K562 (cell line): Measurements from ENCODE around the gene CYSRT1. TPM values are rescaled to one million over a fixed set of nuclear protein-coding genes. Genes with fewer than 3 reads are reported as not detected.
A peak's percentile ranks its signal among the peaks of the same experiment; 100 is the strongest.

Experiments
- ATF7 ChIP-seq: fragments of 450-650 bp; IDR thresholded peaks from 2 replicates; pipeline ENCODE4 v1.7.1; 2014; ENCODE audit warnings: mild to moderate bottlenecking, moderate library complexity
- ETS2 ChIP-seq: IDR thresholded peaks from 2 replicates; pipeline ENCODE4 v1.6.1; 2016; ENCODE audit warnings: borderline replicate concordance, missing genetic modification characterization, mild to moderate bottlenecking, moderate library complexity, missing compliant biosample characterization; ENCODE audit not compliant: poor library complexity, severe bottlenecking
- OTX1 ChIP-seq: fragments of 450-650 bp; formaldehyde crosslinking; IDR thresholded peaks from 2 replicates; pipeline ENCODE4 v1.4.0; 2022; ENCODE audit warnings: mild to moderate bottlenecking
- SOX6 ChIP-seq: fragments of 450-650 bp; IDR thresholded peaks from 2 replicates; pipeline ENCODE4 v1.6.1; 2014; ENCODE audit warnings: mild to moderate bottlenecking
- SRF ChIP-seq, 2 experiments: fragments of 250-450, 450-650 bp in 1 of 2; sonication (Bioruptor Pico) in 1 of 2; sonication (generic) in 1 of 2; formaldehyde crosslinking; IDR thresholded peaks; 2 replicates each; pipeline versions ENCODE4 v1.5.0 to v1.5.1; 2020 to 2022; ENCODE audit warnings: mild to moderate bottlenecking in 1 of 2, missing genetic modification reagents in 1 of 2
- polyA plus RNA-seq, 8 experiments: library from polyadenylated mRNA; depleted of rRNA in 4 of 8; stranded (reverse) in 5 of 8; unstranded in 3 of 8; fragments of >200 nt; fragmentation: Nextera tagmentation in 2 of 8; fragmentation: Illumina TruSeq in 1 of 8; extraction: Ambion mirVana in 2 of 8; extraction: Trizol in 1 of 8; gene quantifications; 2 replicates each; pipeline versions ENCODE4 v1.2.1 to v1.2.3, GENCODE V29; 2011 to 2014; ENCODE audit warnings: inconsistent platforms in 1 of 8, missing spikeins in 1 of 8
- total RNA-seq, 7 experiments: library from RNA; depleted of rRNA in 6 of 7; stranded (reverse); fragments of >200 nt in 6 of 7; fragmentation: Illumina TruSeq in 2 of 7; extraction: Trizol in 2 of 7; gene quantifications; 2 replicates each; pipeline versions ENCODE4 v1.2.1 to v1.2.3, GENCODE V29; 2011 to 2021; ENCODE audit warnings: low replicate concordance in 1 of 7
- TF ChIP-seq, protein P1 (sequence below): fragments of 150-350 bp; IDR thresholded peaks from 2 replicates; pipeline ENCODE4 v1.6.1; 2014; ENCODE audit warnings: low read depth, mild to moderate bottlenecking, low read length, borderline replicate concordance

CYSRT1 gene
- total and polyA plus RNA-seq, 9 of the 15 experiments (the other 6 are each of a cell fraction or from before 2014, with no cell fraction given), result 0.04 to 1.4 (median 0.42) TPM; not detected in 3

DNA sequence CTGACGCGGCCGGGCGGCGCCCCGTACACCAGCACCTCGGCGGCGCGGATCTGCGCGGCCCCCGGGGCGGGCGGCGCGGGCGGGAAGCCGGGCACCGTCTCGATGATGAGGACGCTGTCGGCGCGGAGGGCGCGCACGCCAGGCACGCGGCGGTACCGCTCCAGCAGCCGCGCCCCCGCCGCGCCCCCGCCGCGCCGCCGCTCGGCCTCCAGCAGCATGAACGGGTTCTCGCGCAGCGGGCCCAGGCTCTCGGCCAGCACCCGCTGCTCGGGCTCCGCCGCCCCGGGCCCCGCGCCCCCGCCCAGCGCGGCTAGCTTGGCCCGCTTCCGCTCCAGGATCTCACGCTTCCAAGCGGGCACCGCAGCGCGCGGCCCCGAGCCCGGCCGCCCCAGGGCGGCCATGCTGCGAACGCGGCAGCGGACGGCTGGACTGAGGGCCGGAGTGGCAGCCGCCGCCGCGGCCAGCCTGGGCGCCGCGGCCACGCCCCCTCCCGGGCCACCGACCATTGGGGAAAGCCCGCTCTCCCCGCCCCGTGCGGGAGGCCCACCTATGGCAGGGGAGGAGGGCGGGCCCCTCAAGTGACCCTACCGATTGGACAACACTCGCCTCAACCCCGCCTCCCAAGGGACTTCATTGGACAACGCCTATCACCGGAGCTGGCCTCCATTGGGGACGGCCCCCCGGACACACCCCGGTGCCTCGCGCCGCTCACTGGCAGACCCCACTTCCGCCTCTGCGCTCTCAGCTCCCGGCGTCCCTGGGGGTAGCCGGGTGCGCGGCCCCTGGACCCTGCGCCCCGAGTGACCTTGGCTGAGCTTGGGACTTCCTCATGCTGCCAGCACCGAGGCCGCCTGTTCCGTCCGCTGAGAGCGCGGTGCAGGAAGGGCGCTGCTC is 24.4 kb upstream of the CYSRT1 start, which contains the start of gene TPRN (continued):
- TF ChIP-seq OTX1, result no peak
- peak in 1 of 2 experiments; percentile 78; a peak in 2 of 4 replicates for TF ChIP-seq SRF (CRISPR knock-in tag; IDR thresholded peaks at IDR 0.05)
- TF ChIP-seq, protein P1, sequence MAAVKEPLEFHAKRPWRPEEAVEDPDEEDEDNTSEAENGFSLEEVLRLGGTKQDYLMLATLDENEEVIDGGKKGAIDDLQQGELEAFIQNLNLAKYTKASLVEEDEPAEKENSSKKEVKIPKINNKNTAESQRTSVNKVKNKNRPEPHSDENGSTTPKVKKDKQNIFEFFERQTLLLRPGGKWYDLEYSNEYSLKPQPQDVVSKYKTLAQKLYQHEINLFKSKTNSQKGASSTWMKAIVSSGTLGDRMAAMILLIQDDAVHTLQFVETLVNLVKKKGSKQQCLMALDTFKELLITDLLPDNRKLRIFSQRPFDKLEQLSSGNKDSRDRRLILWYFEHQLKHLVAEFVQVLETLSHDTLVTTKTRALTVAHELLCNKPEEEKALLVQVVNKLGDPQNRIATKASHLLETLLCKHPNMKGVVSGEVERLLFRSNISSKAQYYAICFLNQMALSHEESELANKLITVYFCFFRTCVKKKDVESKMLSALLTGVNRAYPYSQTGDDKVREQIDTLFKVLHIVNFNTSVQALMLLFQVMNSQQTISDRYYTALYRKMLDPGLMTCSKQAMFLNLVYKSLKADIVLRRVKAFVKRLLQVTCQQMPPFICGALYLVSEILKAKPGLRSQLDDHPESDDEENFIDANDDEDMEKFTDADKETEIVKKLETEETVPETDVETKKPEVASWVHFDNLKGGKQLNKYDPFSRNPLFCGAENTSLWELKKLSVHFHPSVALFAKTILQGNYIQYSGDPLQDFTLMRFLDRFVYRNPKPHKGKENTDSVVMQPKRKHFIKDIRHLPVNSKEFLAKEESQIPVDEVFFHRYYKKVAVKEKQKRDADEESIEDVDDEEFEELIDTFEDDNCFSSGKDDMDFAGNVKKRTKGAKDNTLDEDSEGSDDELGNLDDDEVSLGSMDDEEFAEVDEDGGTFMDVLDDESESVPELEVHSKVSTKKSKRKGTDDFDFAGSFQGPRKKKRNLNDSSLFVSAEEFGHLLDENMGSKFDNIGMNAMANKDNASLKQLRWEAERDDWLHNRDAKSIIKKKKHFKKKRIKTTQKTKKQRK, result peak; percentile 80; the same call in 1 of the 2 replicates
- peak; percentile 84 for TF ChIP-seq ATF7
- TF ChIP-seq SOX6, result 0 out of 2 replicates have a peak, but pooled peaks have one; percentile 14
- TF ChIP-seq ETS2 (tag), result no peak
- TF ChIP-seq, all 486 proteins: peak for 102
